ENCODE results near the gene IGFALS. TPM values are rescaled to one million over a fixed set of nuclear protein-coding genes. Genes with fewer than 3 reads are reported as not detected.

IGFALS gene
- total and polyA plus RNA-seq, 2 experiments from 2014 or later: 1.3 to 2.1 TPM

DNA sequence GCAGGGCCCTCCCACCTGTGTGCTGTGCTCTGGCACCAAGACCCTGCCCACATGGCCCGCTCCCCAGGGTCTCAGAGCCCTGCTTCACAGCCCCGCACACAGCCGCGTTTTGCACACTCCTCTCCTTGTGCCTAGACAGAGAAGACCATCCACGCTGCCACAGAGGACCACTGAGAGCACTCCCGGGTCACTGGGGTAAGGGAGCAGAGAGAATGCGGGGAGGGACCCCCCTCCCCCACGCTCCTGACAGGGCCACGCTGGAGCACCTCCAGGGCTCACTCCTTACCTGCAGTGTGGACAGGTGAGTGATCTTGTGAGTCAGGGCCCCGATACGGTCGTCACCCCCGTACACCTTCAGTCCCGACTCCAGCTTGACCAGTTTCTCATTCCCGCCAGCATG is 26.1 kb upstream of the IGFALS start:
- Histone ChIP-seq H3K36me3 (peaks cover 22% of the 10 kb centered on the region), H3K27ac (no peak overlapping the region), H3K4me3 (no peak overlapping the region), H3K4me1 (ENCODE audit: low read depth) (no peaks in the 10 kb centered on the region), H3K27me3 (no peaks in the 10 kb centered on the region), H3K9me3 (ENCODE audit: low read depth) (no peaks in the 10 kb centered on the region)
- no peak for DNase-seq (ENCODE audit: low read depth in 1 of 2, low spot score in 1 of 2)
- TF ChIP-seq, protein P1, sequence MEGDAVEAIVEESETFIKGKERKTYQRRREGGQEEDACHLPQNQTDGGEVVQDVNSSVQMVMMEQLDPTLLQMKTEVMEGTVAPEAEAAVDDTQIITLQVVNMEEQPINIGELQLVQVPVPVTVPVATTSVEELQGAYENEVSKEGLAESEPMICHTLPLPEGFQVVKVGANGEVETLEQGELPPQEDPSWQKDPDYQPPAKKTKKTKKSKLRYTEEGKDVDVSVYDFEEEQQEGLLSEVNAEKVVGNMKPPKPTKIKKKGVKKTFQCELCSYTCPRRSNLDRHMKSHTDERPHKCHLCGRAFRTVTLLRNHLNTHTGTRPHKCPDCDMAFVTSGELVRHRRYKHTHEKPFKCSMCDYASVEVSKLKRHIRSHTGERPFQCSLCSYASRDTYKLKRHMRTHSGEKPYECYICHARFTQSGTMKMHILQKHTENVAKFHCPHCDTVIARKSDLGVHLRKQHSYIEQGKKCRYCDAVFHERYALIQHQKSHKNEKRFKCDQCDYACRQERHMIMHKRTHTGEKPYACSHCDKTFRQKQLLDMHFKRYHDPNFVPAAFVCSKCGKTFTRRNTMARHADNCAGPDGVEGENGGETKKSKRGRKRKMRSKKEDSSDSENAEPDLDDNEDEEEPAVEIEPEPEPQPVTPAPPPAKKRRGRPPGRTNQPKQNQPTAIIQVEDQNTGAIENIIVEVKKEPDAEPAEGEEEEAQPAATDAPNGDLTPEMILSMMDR (IDR thresholded peaks at IDR 0.05; ENCODE audit: low read depth, low read length): no peak

DNA sequence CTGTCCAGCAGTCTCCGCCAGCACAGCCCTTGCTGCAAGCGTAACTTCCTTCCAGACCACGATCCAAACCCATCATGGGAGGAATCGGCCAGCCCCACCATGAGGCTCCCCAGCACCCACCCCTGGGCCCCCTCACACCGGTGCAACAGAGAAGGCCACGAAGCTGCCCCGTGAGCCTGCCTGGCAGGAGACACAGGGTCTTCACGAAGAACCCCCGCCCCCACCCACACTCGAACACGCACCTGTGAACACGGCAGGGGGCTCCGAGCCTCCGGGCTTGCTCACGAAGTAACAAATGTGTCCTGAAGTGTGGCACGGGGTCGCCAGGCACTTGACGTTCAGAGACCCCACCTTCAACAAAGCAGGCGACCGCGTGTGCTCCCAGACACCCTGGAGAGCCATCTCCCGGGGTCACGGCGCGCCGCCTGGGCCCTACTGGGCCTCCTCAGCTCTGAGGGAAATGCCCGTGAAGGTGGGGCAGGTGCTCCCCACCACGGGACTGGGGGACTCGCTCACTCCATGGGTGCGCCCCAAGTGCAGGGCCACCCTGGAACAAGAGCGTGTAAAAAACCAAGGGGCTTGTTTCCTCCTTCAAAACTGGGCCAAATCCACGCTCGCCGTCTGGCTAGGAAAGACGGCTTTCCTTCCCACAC is 25.5 kb upstream of the IGFALS start:
- Histone ChIP-seq H3K9me3 (ENCODE audit: low read depth) (no peaks in the 10 kb centered on the region), H3K4me1 (ENCODE audit: low read depth) (no peaks in the 10 kb centered on the region), H3K27me3 (no peaks in the 10 kb centered on the region), H3K27ac (no peak overlapping the region), H3K36me3 (peaks cover 22% of the 10 kb centered on the region), H3K4me3 (no peak overlapping the region)
- TF ChIP-seq, protein P1 (IDR thresholded peaks at IDR 0.05; ENCODE audit: low read depth, low read length): no peak
- no peak for DNase-seq (ENCODE audit: low read depth in 1 of 2, low spot score in 1 of 2)

DNA sequence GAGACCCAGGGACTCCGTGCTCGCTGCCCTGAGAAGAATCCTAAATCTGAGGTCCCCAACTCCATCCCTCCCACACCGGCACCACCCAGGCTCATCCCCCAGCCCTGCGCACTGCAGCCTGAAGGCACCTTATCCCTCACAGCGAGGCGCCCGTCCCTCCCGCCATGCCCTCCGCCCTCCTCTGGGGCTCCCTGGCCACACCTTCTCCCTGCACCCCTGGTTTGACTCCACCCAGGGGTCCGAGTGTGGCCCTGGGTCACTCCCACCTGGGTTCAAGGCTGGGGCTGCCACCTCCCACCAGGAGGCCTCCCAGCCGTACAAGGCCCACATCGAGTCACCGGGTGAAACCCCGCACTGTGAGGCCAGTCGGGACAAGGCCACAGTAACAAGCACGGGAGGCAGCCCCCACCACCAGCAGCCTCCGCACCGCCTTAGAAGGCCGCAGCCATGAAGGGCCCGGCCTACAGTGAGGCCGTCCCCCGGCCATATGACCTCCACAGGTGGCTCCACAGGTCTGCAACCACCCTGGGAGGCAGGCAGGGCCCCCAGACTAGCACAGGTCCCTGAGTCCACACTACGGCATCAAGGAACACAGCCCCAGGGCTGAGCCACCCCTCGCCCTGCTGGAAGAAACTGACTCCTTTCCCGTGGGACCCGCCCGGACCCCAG is 24.8 kb upstream of the IGFALS start:
- H3K27ac ChIP-seq: no peak overlapping the region
- H3K4me1 ChIP-seq (ENCODE audit: low read depth): no peaks in the 10 kb centered on the region
- H3K9me3 ChIP-seq (ENCODE audit: low read depth): no peaks in the 10 kb centered on the region
- no peaks in the 10 kb centered on the region for H3K27me3 ChIP-seq
- DNase-seq (ENCODE audit: low read depth in 1 of 2, low spot score in 1 of 2): no peak
- H3K4me3 ChIP-seq: no peak overlapping the region
- TF ChIP-seq, protein P1 (IDR thresholded peaks at IDR 0.05; ENCODE audit: low read depth, low read length): no peak
- H3K36me3 ChIP-seq: peaks cover 22% of the 10 kb centered on the region

DNA sequence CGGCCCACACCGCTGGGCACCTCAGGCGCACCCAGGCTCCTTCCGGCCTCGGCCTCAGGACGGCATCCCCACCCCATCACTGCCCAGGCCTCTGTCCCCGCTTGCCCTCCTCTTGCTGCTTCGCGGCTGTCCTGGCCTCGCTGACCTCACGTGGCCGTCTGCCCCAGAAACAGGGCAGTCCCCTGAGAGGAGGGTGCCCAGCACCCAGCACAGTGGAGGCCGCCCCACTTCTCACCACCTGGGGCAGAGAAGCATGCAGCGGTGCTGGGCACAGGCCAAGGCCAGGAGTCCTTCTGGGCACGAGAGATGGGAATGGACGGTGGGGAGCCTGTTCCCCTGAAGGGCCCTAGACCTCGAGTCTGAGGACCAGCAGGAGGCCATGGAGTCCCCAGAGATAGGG is 24.2 kb upstream of the IGFALS start:
- peaks cover 22% of the 10 kb centered on the region for H3K36me3 ChIP-seq
- no peaks in the 10 kb centered on the region for H3K4me1 ChIP-seq (ENCODE audit: low read depth)
- H3K9me3 ChIP-seq (ENCODE audit: low read depth): no peaks in the 10 kb centered on the region
- no peak overlapping the region for H3K4me3 ChIP-seq
- no peak for DNase-seq (ENCODE audit: low read depth in 1 of 2, low spot score in 1 of 2)
- H3K27me3 ChIP-seq: no peaks in the 10 kb centered on the region
- TF ChIP-seq, protein P1 (IDR thresholded peaks at IDR 0.05; ENCODE audit: low read depth, low read length): no peak
- H3K27ac ChIP-seq: no peak overlapping the region

DNA sequence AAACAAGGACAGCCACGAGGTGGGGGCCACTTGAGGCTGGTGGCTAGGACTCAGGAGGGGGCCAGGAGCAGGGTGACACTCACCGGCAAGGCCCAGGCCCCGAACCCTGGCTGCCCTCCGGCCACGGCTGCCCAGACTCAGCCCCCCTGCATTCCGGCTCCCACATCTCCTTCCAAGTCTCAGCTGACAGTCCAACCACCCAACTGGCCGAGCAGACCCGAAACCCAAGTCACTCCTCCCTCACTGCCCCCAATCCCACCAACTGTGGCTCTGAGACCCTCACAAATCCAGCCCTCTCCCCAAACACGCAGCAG is 23.7 kb upstream of the IGFALS start:
- Histone ChIP-seq H3K36me3 (peaks cover 20% of the 10 kb centered on the region), H3K27me3 (no peaks in the 10 kb centered on the region), H3K9me3 (ENCODE audit: low read depth) (no peaks in the 10 kb centered on the region), H3K27ac (no peak overlapping the region), H3K4me1 (ENCODE audit: low read depth) (no peaks in the 10 kb centered on the region), H3K4me3 (no peak overlapping the region)
- DNase-seq (ENCODE audit: low read depth in 1 of 2, low spot score in 1 of 2): no peak
- TF ChIP-seq, protein P1 (IDR thresholded peaks at IDR 0.05; ENCODE audit: low read depth, low read length): no peak
